ENCODE data around the gene LRP11.

The LRP11 gene

GRCh38 chr6:149771925-149772324 is 92.2 kb downstream of the LRP11 start:
- TF ChIP-seq, protein P1, sequence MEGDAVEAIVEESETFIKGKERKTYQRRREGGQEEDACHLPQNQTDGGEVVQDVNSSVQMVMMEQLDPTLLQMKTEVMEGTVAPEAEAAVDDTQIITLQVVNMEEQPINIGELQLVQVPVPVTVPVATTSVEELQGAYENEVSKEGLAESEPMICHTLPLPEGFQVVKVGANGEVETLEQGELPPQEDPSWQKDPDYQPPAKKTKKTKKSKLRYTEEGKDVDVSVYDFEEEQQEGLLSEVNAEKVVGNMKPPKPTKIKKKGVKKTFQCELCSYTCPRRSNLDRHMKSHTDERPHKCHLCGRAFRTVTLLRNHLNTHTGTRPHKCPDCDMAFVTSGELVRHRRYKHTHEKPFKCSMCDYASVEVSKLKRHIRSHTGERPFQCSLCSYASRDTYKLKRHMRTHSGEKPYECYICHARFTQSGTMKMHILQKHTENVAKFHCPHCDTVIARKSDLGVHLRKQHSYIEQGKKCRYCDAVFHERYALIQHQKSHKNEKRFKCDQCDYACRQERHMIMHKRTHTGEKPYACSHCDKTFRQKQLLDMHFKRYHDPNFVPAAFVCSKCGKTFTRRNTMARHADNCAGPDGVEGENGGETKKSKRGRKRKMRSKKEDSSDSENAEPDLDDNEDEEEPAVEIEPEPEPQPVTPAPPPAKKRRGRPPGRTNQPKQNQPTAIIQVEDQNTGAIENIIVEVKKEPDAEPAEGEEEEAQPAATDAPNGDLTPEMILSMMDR (IDR thresholded peaks at IDR 0.05; ENCODE audit: low read depth, low read length) = no peak
- DNase-seq (ENCODE audit: extremely low read depth, low read depth) = no peak

DNA sequence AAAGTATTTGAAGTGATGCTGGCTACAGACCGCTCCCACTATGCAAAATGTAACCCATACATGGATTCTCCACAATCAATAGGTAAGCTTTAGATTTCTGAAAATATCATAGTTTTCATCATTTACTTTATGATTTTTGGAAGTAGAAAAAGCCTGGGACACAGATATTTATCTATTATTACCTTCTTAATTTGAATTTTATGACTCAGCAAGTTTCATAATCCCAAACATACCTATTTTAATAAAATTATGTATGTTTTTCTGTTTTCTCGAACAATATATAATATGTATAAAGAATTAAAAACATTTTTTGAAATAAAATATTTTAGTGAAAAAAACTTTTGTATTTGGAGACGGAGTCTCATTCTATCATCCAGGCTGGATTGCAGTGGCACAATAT is 93.0 kb downstream of the LRP11 start:
- DNase-seq (ENCODE audit: extremely low read depth, low read depth) = no peak
- TF ChIP-seq, protein P1 (IDR thresholded peaks at IDR 0.05; ENCODE audit: low read depth, low read length) = no peak

- DNase-seq (ENCODE audit: extremely low read depth, low read depth) = no peak
- TF ChIP-seq, protein P1 (IDR thresholded peaks at IDR 0.05; ENCODE audit: low read depth, low read length) = no peak
These were observed 94.5 kb downstream of the LRP11 start for GRCh38 chr6:149769676-149770075.

All from AG09319 (cell line).